ENCODE results near the gene PELO. TPM values are rescaled to one million over a fixed set of nuclear protein-coding genes. Genes with fewer than 3 reads are reported as not detected.

PELO gene
- total and polyA plus RNA-seq, 9 of the 15 experiments (the other 6 are each of a cell fraction or from before 2014, with no cell fraction given): 5.8 to 14.6 (median 9.6) TPM

- H3K27ac ChIP-seq (ENCODE audit: extremely low read depth, low read depth, low read length): no peak overlapping the region
- ChIA-PET CTCF (ENCODE audit: low intra/inter-chr PET ratio) (no interaction called here), POLR2A (no interaction called here)
- no peaks in the 10 kb centered on the region for H3K27me3 ChIP-seq (ENCODE audit: control insufficient read depth in 2 of 2, insufficient read depth in 2 of 2, low read length in 2 of 2)
- no peak overlapping the region for H3K9ac ChIP-seq (ENCODE audit: insufficient read depth in 1 of 2, low read depth in 2 of 2, low read length in 2 of 2)
- WGBS (ENCODE audit: insufficient coverage, low coverage, missing lambda C conversion rate): 0% methylated on average over 1 of the region's 1 CpG
- H3K9me3 ChIP-seq (replicated peaks; ENCODE audit: control insufficient read depth, insufficient read depth, low read depth, low read length): no peaks in the 10 kb centered on the region
- no peak overlapping the region for H2AFZ ChIP-seq (ENCODE audit: low read depth, low read length)
- H3K36me3 ChIP-seq (ENCODE audit: control insufficient read depth, insufficient read depth, low read length): no peaks in the 10 kb centered on the region
- H3K4me2 ChIP-seq (ENCODE audit: insufficient read depth, low read length): no peak overlapping the region
- H3K79me2 ChIP-seq (ENCODE audit: control insufficient read depth, insufficient read depth, low read length): no peaks in the 10 kb centered on the region
- intact Hi-C loops (cut with micrococcal nuclease): no loop called here
- no peak for DNase-seq (ENCODE audit: extremely low read depth in 1 of 4, low spot score in 3 of 4)
- no peaks in the 10 kb centered on the region for H4K20me1 ChIP-seq (replicated peaks; ENCODE audit: control insufficient read depth, insufficient read depth, low read length)
- no peaks in the 10 kb centered on the region for H3K9me1 ChIP-seq (ENCODE audit: control insufficient read depth, insufficient read depth, low read length)
- ATAC-seq: no peak
- no peaks in the 10 kb centered on the region for H3K4me1 ChIP-seq (replicated peaks in 1 of 2; ENCODE audit: control insufficient read depth in 2 of 2, insufficient read depth in 2 of 2, low read length in 2 of 2)
- TF ChIP-seq ZNF217 (CRISPR knock-in tag; IDR thresholded peaks at IDR 0.05): no peak
- no peak for TF ChIP-seq MYNN (IDR thresholded peaks at IDR 0.05)
- no peak for TF ChIP-seq MYNN (CRISPR knock-in tag; IDR thresholded peaks at IDR 0.05)
- TF ChIP-seq, protein P1, sequence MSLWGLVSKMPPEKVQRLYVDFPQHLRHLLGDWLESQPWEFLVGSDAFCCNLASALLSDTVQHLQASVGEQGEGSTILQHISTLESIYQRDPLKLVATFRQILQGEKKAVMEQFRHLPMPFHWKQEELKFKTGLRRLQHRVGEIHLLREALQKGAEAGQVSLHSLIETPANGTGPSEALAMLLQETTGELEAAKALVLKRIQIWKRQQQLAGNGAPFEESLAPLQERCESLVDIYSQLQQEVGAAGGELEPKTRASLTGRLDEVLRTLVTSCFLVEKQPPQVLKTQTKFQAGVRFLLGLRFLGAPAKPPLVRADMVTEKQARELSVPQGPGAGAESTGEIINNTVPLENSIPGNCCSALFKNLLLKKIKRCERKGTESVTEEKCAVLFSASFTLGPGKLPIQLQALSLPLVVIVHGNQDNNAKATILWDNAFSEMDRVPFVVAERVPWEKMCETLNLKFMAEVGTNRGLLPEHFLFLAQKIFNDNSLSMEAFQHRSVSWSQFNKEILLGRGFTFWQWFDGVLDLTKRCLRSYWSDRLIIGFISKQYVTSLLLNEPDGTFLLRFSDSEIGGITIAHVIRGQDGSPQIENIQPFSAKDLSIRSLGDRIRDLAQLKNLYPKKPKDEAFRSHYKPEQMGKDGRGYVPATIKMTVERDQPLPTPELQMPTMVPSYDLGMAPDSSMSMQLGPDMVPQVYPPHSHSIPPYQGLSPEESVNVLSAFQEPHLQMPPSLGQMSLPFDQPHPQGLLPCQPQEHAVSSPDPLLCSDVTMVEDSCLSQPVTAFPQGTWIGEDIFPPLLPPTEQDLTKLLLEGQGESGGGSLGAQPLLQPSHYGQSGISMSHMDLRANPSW (CRISPR knock-in tag; IDR thresholded peaks at IDR 0.05): no peak
- TF ChIP-seq DNMT1 (IDR thresholded peaks at IDR 0.05): no peak
- TF ChIP-seq NFIX (CRISPR knock-in tag; IDR thresholded peaks at IDR 0.05; ENCODE audit: low read depth): no peak
- TF ChIP-seq, protein P2, sequence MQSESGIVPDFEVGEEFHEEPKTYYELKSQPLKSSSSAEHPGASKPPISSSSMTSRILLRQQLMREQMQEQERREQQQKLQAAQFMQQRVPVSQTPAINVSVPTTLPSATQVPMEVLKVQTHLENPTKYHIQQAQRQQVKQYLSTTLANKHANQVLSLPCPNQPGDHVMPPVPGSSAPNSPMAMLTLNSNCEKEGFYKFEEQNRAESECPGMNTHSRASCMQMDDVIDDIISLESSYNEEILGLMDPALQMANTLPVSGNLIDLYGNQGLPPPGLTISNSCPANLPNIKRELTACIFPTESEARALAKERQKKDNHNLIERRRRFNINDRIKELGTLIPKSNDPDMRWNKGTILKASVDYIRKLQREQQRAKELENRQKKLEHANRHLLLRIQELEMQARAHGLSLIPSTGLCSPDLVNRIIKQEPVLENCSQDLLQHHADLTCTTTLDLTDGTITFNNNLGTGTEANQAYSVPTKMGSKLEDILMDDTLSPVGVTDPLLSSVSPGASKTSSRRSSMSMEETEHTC (IDR thresholded peaks at IDR 0.05): no peak
- no peak for TF ChIP-seq KLF16 (IDR thresholded peaks at IDR 0.05)
- no peak for TF ChIP-seq PCBP1 (IDR thresholded peaks at IDR 0.05; ENCODE audit: low read depth, low read length, poor library complexity, severe bottlenecking)
- TF ChIP-seq THRAP3 (IDR thresholded peaks at IDR 0.05; ENCODE audit: borderline replicate concordance): no peak
- TF ChIP-seq DIDO1 (tag; IDR thresholded peaks at IDR 0.05; ENCODE audit: low read depth): no peak
- TF ChIP-seq SRSF7 (optimal IDR thresholded peaks at IDR 0.05; ENCODE audit: low read depth, low read length): no peak
- TF ChIP-seq PKNOX1 (IDR thresholded peaks at IDR 0.05): no peak
- no peak for TF ChIP-seq NR4A1 (CRISPR knock-in tag; IDR thresholded peaks at IDR 0.05)
- TF ChIP-seq NR4A1 (tag; IDR thresholded peaks at IDR 0.05): no peak
- FAIRE-seq: no peak
- no peak overlapping the region for H3K4me3 ChIP-seq
- BruUV-seq (replicated peaks): no TSS peak
- in situ Hi-C loops (cut with MboI): no loop called here
These were observed 39.1 kb upstream of the PELO start for GRCh38 chr5:52748590-52748989.
